K562 (cell line): ENCODE data around the gene P2RX5. TPM values are rescaled to one million over a fixed set of nuclear protein-coding genes. Genes with fewer than 3 reads are reported as not detected.
A peak's percentile ranks its signal among the peaks of the same experiment; 100 is the strongest.

Experiments
- CC2D1A ChIP-seq: fragments of 450-650 bp; IDR thresholded peaks from 2 replicates; pipeline ENCODE4 v1.6.1; 2017; ENCODE audit warnings: mild to moderate bottlenecking
- CTBP1 ChIP-seq: fragments of 450-650 bp; IDR thresholded peaks from 2 replicates; pipeline ENCODE4 v1.6.1; 2016; ENCODE audit warnings: borderline replicate concordance
- ETV1 ChIP-seq: fragments of 450-650 bp; conservative IDR thresholded peaks from 2 replicates; pipeline ENCODE4 v1.6.1; 2016; ENCODE audit warnings: missing genetic modification characterization, control low read depth, low read depth, missing compliant biosample characterization
- GABPB1 ChIP-seq: sonication (generic); formaldehyde crosslinking; IDR thresholded peaks from 2 replicates; pipeline ENCODE4 v1.8.0; 2022; ENCODE audit warnings: mild to moderate bottlenecking, missing genetic modification reagents
- MYC ChIP-seq, 2 experiments: fragments of 250-450 bp in 1 of 2; sonication (Bioruptor Pico) in 1 of 2; IDR thresholded peaks; 2 replicates each; pipeline versions ENCODE4 v1.5.1 to v1.6.1; 2012 to 2021; ENCODE audit warnings: low read depth in 2 of 2, borderline replicate concordance in 1 of 2, improper control_type of control experiment in 1 of 2, low read length in 1 of 2, mild to moderate bottlenecking in 1 of 2, moderate library complexity in 1 of 2
- NFXL1 ChIP-seq: fragments of 450-650 bp; formaldehyde crosslinking; IDR thresholded peaks from 2 replicates; pipeline ENCODE4 v1.4.0; 2021; ENCODE audit warnings: mild to moderate bottlenecking
- NR2C1 ChIP-seq, 2 experiments: fragments of 450-650 bp; IDR thresholded peaks; 2 replicates each; pipeline ENCODE4 v1.6.1; 2017; ENCODE audit warnings: mild to moderate bottlenecking in 2 of 2, antibody characterized with exemption in 1 of 2, inconsistent platforms in 1 of 2, missing compliant biosample characterization in 1 of 2, missing genetic modification characterization in 1 of 2
- RBFOX2 ChIP-seq: fragments of 200-400 bp; formaldehyde crosslinking; IDR thresholded peaks from 2 replicates; pipeline ENCODE4 v1.6.1; 2017; ENCODE audit warnings: low read depth, mild to moderate bottlenecking, low read length, moderate library complexity
- SIX5 ChIP-seq, 2 experiments: IDR thresholded peaks; 2 replicates each; pipeline ENCODE4 v1.6.1; 2011; ENCODE audit warnings: low read length in 2 of 2, borderline replicate concordance in 1 of 2, low read depth in 1 of 2, mild to moderate bottlenecking in 1 of 2, moderate library complexity in 1 of 2; ENCODE audit not compliant: insufficient read depth in 1 of 2
- TBP ChIP-seq: optimal IDR thresholded peaks from 2 replicates; pipeline ENCODE3; 2011; ENCODE audit warnings: low read depth, low read length, improper control_type of control experiment
- TEAD4 ChIP-seq, 2 experiments: sonication (generic) in 1 of 2; formaldehyde crosslinking in 1 of 2; IDR thresholded peaks; 2 replicates each; pipeline versions ENCODE4 v1.6.1 to v1.8.0; 2012 to 2022; ENCODE audit warnings: borderline replicate concordance in 1 of 2, inconsistent platforms in 1 of 2, low read length in 1 of 2, mild to moderate bottlenecking in 1 of 2, missing genetic modification reagents in 1 of 2
- ZBTB9 ChIP-seq: fragments of 450-650 bp; formaldehyde crosslinking; IDR thresholded peaks from 2 replicates; pipeline ENCODE4 v1.4.0; 2020; ENCODE audit warnings: mild to moderate bottlenecking, moderate library complexity
- ZNF143 ChIP-seq: sonication (generic); formaldehyde crosslinking; IDR thresholded peaks from 2 replicates; pipeline ENCODE4 v1.9.0; 2022; ENCODE audit warnings: mild to moderate bottlenecking, missing genetic modification reagents
- ZNF644 ChIP-seq: fragments of 200-800 bp; sonication (Bioruptor generic); IDR thresholded peaks from 2 replicates; pipeline ENCODE4 v1.6.1; 2016; ENCODE audit warnings: low read depth, missing genetic modification characterization, missing compliant biosample characterization
- polyA plus RNA-seq, 8 experiments: library from polyadenylated mRNA; depleted of rRNA in 4 of 8; stranded (reverse) in 5 of 8; unstranded in 3 of 8; fragments of >200 nt; fragmentation: Nextera tagmentation in 2 of 8; fragmentation: Illumina TruSeq in 1 of 8; extraction: Ambion mirVana in 2 of 8; extraction: Trizol in 1 of 8; gene quantifications; 2 replicates each; pipeline versions ENCODE4 v1.2.1 to v1.2.3, GENCODE V29; 2011 to 2014; ENCODE audit warnings: inconsistent platforms in 1 of 8, missing spikeins in 1 of 8
- total RNA-seq, 7 experiments: library from RNA; depleted of rRNA in 6 of 7; stranded (reverse); fragments of >200 nt in 6 of 7; fragmentation: Illumina TruSeq in 2 of 7; extraction: Trizol in 2 of 7; gene quantifications; 2 replicates each; pipeline versions ENCODE4 v1.2.1 to v1.2.3, GENCODE V29; 2011 to 2021; ENCODE audit warnings: low replicate concordance in 1 of 7
- TF ChIP-seq, protein P1 (sequence below), 2 experiments: fragments of 450-650 bp in 1 of 2; sonication (generic) in 1 of 2; formaldehyde crosslinking in 1 of 2; IDR thresholded peaks; 2 replicates each; pipeline versions ENCODE4 v1.7.1 to v1.9.0; 2016 to 2022; ENCODE audit warnings: inconsistent platforms in 1 of 2, mild to moderate bottlenecking in 1 of 2, missing genetic modification reagents in 1 of 2

Gene P2RX5
- total and polyA plus RNA-seq, 9 of the 15 experiments (the other 6 are each of a cell fraction or from before 2014, with no cell fraction given), result 0.31 to 4.0 (median 1.3) TPM

- TF ChIP-seq ZBTB9 (CRISPR knock-in tag), result peak; percentile 68; the same call in 1 of the 2 replicates
- TF ChIP-seq CC2D1A, result no peak
- peak; percentile 44; the same call in 1 of the 2 replicates for TF ChIP-seq NR2C1 (IDR thresholded peaks at IDR 0.05)
- TF ChIP-seq NR2C1 (tag; IDR thresholded peaks at IDR 0.05), result peak; percentile 89
- no peak for TF ChIP-seq ZNF644 (tag)
- TF ChIP-seq MYC (IDR thresholded peaks at IDR 0.05; ENCODE audit: low read depth, low read length), result 0 out of 2 replicates have a peak, but pooled peaks have one; percentile 14
- TF ChIP-seq MYC (CRISPR knock-in tag; IDR thresholded peaks at IDR 0.05; ENCODE audit: borderline replicate concordance, low read depth), result no peak
- TF ChIP-seq RBFOX2, result peak; percentile 84
- peak; percentile 96 for TF ChIP-seq ZNF143 (CRISPR knock-in tag)
- TF ChIP-seq, protein P1, sequence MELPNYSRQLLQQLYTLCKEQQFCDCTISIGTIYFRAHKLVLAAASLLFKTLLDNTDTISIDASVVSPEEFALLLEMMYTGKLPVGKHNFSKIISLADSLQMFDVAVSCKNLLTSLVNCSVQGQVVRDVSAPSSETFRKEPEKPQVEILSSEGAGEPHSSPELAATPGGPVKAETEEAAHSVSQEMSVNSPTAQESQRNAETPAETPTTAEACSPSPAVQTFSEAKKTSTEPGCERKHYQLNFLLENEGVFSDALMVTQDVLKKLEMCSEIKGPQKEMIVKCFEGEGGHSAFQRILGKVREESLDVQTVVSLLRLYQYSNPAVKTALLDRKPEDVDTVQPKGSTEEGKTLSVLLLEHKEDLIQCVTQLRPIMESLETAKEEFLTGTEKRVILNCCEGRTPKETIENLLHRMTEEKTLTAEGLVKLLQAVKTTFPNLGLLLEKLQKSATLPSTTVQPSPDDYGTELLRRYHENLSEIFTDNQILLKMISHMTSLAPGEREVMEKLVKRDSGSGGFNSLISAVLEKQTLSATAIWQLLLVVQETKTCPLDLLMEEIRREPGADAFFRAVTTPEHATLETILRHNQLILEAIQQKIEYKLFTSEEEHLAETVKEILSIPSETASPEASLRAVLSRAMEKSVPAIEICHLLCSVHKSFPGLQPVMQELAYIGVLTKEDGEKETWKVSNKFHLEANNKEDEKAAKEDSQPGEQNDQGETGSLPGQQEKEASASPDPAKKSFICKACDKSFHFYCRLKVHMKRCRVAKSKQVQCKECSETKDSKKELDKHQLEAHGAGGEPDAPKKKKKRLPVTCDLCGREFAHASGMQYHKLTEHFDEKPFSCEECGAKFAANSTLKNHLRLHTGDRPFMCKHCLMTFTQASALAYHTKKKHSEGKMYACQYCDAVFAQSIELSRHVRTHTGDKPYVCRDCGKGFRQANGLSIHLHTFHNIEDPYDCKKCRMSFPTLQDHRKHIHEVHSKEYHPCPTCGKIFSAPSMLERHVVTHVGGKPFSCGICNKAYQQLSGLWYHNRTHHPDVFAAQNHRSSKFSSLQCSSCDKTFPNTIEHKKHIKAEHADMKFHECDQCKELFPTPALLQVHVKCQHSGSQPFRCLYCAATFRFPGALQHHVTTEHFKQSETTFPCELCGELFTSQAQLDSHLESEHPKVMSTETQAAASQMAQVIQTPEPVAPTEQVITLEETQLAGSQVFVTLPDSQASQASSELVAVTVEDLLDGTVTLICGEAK (IDR thresholded peaks at IDR 0.05), result peak; percentile 90
- TF ChIP-seq, protein P1 (CRISPR knock-in tag; IDR thresholded peaks at IDR 0.05), result no peak
- peak; percentile 65; the same call in 1 of the 2 replicates for TF ChIP-seq ETV1 (tag)
- peak; percentile 35 for TF ChIP-seq TBP
- TF ChIP-seq CTBP1, result 0 out of 2 replicates have a peak, but pooled peaks have one; percentile 7
- TF ChIP-seq TEAD4 (IDR thresholded peaks at IDR 0.05; ENCODE audit: low read length), result no peak
- TF ChIP-seq TEAD4 (CRISPR knock-in tag; IDR thresholded peaks at IDR 0.05; ENCODE audit: borderline replicate concordance), result 0 out of 2 replicates have a peak, but pooled peaks have one; percentile 40
- TF ChIP-seq NFXL1, result no peak
- peak; percentile 72 to 73 for TF ChIP-seq SIX5 (IDR thresholded peaks at IDR 0.05; ENCODE audit: borderline replicate concordance in 1 of 2, insufficient read depth in 1 of 2, low read depth in 1 of 2, low read length in 2 of 2)
- peak; percentile 95 for TF ChIP-seq GABPB1 (CRISPR knock-in tag)
Observed at GRCh38 chr17:3636154-3636907, 59.6 kb downstream of the P2RX5 start, which contains the start of the genes CTNS and SHPK (continued).
